ENCODE measurements around the gene SIDT1.

- TF ChIP-seq EZH2 (IDR thresholded peaks at IDR 0.05; ENCODE audit: low read length, missing control alignments) (no peak), CTCF (conservative IDR thresholded peaks at IDR 0.05 in 1 of 2, IDR thresholded peaks at IDR 0.05 in 1 of 2; ENCODE audit: low read depth in 1 of 2, low read length in 2 of 2) (no peak)
Observed at GRCh38 chr3:113637756-113638155, 105.4 kb downstream of the SIDT1 start.

Data from fibroblast of lung (primary cell).